HepG2 (cell line): ENCODE measurements around the gene PFAS. TPM values are rescaled to one million over a fixed set of nuclear protein-coding genes. Genes with fewer than 3 reads are reported as not detected.

Experiments used
- FIP1L1 ChIP-seq: fragments of 200-400 bp; formaldehyde crosslinking; IDR thresholded peaks from 2 replicates; pipeline ENCODE4 v1.6.1; 2018; ENCODE audit warnings: low read depth, mild to moderate bottlenecking, low read length, moderate library complexity, borderline replicate concordance; ENCODE audit not compliant: insufficient read depth
- FOXK2 ChIP-seq: fragments of 450-650 bp; IDR thresholded peaks from 2 replicates; pipeline ENCODE4 v1.6.1; 2016
- HCFC1 ChIP-seq: fragments of 150-350 bp; IDR thresholded peaks from 2 replicates; pipeline ENCODE4 v1.6.1; 2014; ENCODE audit warnings: low read depth, low read length
- NAIF1 ChIP-seq: sonication (generic); formaldehyde crosslinking; IDR thresholded peaks from 2 replicates; pipeline ENCODE4 v1.5.0; 2020; ENCODE audit warnings: mild to moderate bottlenecking, missing genetic modification reagents, borderline replicate concordance
- RBM39 ChIP-seq: fragments of 200-400 bp; formaldehyde crosslinking; IDR thresholded peaks from one replicate; pipeline ENCODE4 v1.6.1; 2018; ENCODE audit warnings: antibody characterized with exemption, mild to moderate bottlenecking, low read depth, low read length; ENCODE audit not compliant: poor library complexity, severe bottlenecking
- REPIN1 ChIP-seq: sonication (generic); formaldehyde crosslinking; IDR thresholded peaks from 2 replicates; pipeline ENCODE4 v1.8.0; 2022; ENCODE audit warnings: missing genetic modification reagents, low read depth, mild to moderate bottlenecking, borderline replicate concordance
- TARDBP ChIP-seq: sonication (generic); formaldehyde crosslinking; IDR thresholded peaks from 2 replicates; pipeline ENCODE4 v1.8.0; 2022; ENCODE audit warnings: mild to moderate bottlenecking, missing genetic modification reagents
- ZNF142 ChIP-seq: sonication (generic); formaldehyde crosslinking; IDR thresholded peaks from 2 replicates; pipeline ENCODE4 v1.4.0; 2020; ENCODE audit warnings: missing genetic modification reagents
- ZNF337 ChIP-seq: sonication (generic); formaldehyde crosslinking; IDR thresholded peaks from 2 replicates; pipeline ENCODE4 v1.5.1; 2020; ENCODE audit warnings: missing genetic modification reagents, low read depth, mild to moderate bottlenecking, borderline replicate concordance
- ZNF382 ChIP-seq: sonication (generic); formaldehyde crosslinking; IDR thresholded peaks from 2 replicates; pipeline ENCODE4 v1.5.0; 2020; ENCODE audit warnings: missing genetic modification reagents, mild to moderate bottlenecking, borderline replicate concordance
- ZNF451 ChIP-seq: sonication (generic); formaldehyde crosslinking; IDR thresholded peaks from 2 replicates; pipeline ENCODE4 v1.5.0; 2020; ENCODE audit warnings: mild to moderate bottlenecking, missing genetic modification reagents
- ZNF512 ChIP-seq: sonication (generic); formaldehyde crosslinking; IDR thresholded peaks from 2 replicates; pipeline ENCODE4 v1.4.0; 2020; ENCODE audit warnings: mild to moderate bottlenecking, missing genetic modification reagents
- ZNF703 ChIP-seq: sonication (generic); formaldehyde crosslinking; IDR thresholded peaks from 2 replicates; pipeline ENCODE4 v1.5.1; 2020; ENCODE audit warnings: missing genetic modification reagents, mild to moderate bottlenecking, moderate library complexity, borderline replicate concordance
- ZNF737 ChIP-seq: sonication (generic); formaldehyde crosslinking; IDR thresholded peaks from 2 replicates; pipeline ENCODE4 v1.5.0; 2020; ENCODE audit warnings: missing genetic modification reagents, mild to moderate bottlenecking, borderline replicate concordance
- ZSCAN20 ChIP-seq: sonication (generic); formaldehyde crosslinking; IDR thresholded peaks from 2 replicates; pipeline ENCODE4 v1.4.0; 2020; ENCODE audit warnings: missing genetic modification reagents, mild to moderate bottlenecking, borderline replicate concordance
- polyA plus RNA-seq, 8 experiments: library from polyadenylated mRNA; depleted of rRNA in 3 of 8; stranded (reverse) in 7 of 8; unstranded in 1 of 8; fragments of >200 nt; fragmentation: Illumina TruSeq in 4 of 8; extraction: Trizol in 4 of 8; gene quantifications; 2 replicates each; pipeline versions ENCODE4 v1.2.1 to v1.2.3, GENCODE V29; 2011 to 2016; ENCODE audit warnings: low read depth in 4 of 8, missing spikeins in 1 of 8, mixed read lengths in 1 of 8; ENCODE audit not compliant: insufficient read depth in 1 of 8
- total RNA-seq, 5 experiments: library from RNA; depleted of rRNA; stranded (reverse); fragments of >200 nt; fragmentation: Illumina TruSeq; extraction: Trizol; gene quantifications; 2 replicates each; pipeline ENCODE4 v1.2.3, GENCODE V29; 2016; ENCODE audit warnings: low read depth in 1 of 5
- TF ChIP-seq, protein P1 (sequence below): sonication (generic); formaldehyde crosslinking; IDR thresholded peaks from 2 replicates; pipeline ENCODE4 v1.9.0; 2021; ENCODE audit warnings: missing genetic modification reagents, borderline replicate concordance

The PFAS gene
- total and polyA plus RNA-seq, 2 of the 13 experiments (the other 11 are each of a cell fraction or from before 2014, with no cell fraction given): 49.4 to 58.2 TPM

DNA sequence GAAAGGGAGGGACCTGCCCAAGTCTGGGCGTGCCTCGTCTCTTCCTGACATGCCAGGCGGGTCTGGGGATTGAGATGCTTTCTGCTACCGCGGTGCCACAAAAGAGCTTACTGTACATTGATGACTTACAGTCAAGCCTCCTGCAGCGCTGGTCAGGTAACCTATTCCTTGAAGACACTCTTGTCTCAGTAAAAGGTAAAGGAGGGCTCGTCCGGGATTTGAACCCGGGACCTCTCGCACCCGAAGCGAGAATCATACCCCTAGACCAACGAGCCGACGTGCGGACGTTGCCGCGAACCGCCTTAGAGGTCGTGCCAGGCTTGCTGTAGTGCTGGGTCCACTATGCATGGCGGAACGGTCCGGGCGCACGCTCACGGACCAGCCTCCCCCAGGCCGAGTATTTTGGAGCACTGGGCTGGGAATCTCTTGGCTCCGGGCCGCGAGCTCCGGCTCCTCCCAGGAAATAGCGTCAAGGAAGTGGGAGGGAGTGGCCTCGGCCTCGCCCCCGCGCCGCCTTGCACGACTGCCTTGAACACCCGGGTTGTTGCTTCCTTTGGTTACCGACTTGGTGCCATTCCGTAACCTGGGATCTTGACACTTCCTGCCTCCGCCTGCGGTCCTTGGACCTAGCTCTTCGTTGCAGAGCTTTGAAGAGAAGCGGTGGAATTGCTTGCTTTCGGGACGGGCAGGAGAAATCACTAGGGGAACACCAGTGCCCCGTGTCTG is 26.3 kb upstream of the PFAS start (continued):
- no peak for TF ChIP-seq HCFC1
- 0 out of 2 replicates have a peak, but pooled peaks have one; percentile 17 for TF ChIP-seq ZNF337 (CRISPR knock-in tag)
- no peak for TF ChIP-seq ZNF382 (CRISPR knock-in tag)
- TF ChIP-seq ZNF737 (CRISPR knock-in tag): no peak
- peak; percentile 82 for TF ChIP-seq REPIN1 (CRISPR knock-in tag)
- no peak; the same call in 1 of the 2 replicates for TF ChIP-seq ZNF703 (CRISPR knock-in tag)
- peak; percentile 52; the same call in 1 of the 2 replicates for TF ChIP-seq ZNF451 (CRISPR knock-in tag)
- TF ChIP-seq ZSCAN20 (CRISPR knock-in tag): no peak
- TF ChIP-seq, protein P1, sequence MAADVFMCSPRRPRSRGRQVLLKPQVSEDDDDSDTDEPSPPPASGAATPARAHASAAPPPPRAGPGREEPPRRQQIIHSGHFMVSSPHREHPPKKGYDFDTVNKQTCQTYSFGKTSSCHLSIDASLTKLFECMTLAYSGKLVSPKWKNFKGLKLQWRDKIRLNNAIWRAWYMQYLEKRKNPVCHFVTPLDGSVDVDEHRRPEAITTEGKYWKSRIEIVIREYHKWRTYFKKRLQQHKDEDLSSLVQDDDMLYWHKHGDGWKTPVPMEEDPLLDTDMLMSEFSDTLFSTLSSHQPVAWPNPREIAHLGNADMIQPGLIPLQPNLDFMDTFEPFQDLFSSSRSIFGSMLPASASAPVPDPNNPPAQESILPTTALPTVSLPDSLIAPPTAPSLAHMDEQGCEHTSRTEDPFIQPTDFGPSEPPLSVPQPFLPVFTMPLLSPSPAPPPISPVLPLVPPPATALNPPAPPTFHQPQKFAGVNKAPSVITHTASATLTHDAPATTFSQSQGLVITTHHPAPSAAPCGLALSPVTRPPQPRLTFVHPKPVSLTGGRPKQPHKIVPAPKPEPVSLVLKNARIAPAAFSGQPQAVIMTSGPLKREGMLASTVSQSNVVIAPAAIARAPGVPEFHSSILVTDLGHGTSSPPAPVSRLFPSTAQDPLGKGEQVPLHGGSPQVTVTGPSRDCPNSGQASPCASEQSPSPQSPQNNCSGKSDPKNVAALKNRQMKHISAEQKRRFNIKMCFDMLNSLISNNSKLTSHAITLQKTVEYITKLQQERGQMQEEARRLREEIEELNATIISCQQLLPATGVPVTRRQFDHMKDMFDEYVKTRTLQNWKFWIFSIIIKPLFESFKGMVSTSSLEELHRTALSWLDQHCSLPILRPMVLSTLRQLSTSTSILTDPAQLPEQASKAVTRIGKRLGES: 0 out of 2 replicates have a peak, but pooled peaks have one; percentile 59
- peak; percentile 83 for TF ChIP-seq TARDBP (CRISPR knock-in tag)
- peak; percentile 70 for TF ChIP-seq RBM39
- no peak for TF ChIP-seq ZNF142
- TF ChIP-seq NAIF1 (CRISPR knock-in tag): peak; percentile 88
- no peak for TF ChIP-seq ZNF512 (CRISPR knock-in tag)
- no peak for TF ChIP-seq FOXK2
- 0 out of 2 replicates have a peak, but pooled peaks have one; percentile 38 for TF ChIP-seq FIP1L1
